Transverse colon (tissue), 4 donors: ENCODE results near the gene UBA52. TPM values are rescaled to one million over a fixed set of nuclear protein-coding genes. Genes with fewer than 3 reads are reported as not detected.

Experiments
- DNase-seq: peaks from one replicate; pipeline ENCODE4 v3.0.0-alpha.2; 2019
- H3K27ac ChIP-seq, 4 donors: fragments of 200-600 bp; sonication (generic); 2 replicates each; pipeline ENCODE4 v1.5.1; 2016 to 2018; ENCODE audit warnings: inconsistent platforms in 4 of 4
- H3K27me3 ChIP-seq: fragments of 200-600 bp; sonication (generic); 2 replicates; pipeline ENCODE4 v1.5.1; 2017; ENCODE audit warnings: inconsistent platforms
- H3K36me3 ChIP-seq, 4 donors: fragments of 200-600 bp; sonication (generic); 2 replicates each; pipeline ENCODE4 v1.5.1; 2017 to 2019; ENCODE audit warnings: inconsistent platforms in 4 of 4
- H3K4me1 ChIP-seq, 4 donors: fragments of 200-600 bp; sonication (generic); 2 replicates each; pipeline ENCODE4 v1.5.1; 2017 to 2020; ENCODE audit warnings: inconsistent platforms in 4 of 4
- H3K4me3 ChIP-seq, 4 donors: fragments of 200-600 bp; sonication (generic); 1 replicate in 1 of 4; 2 replicates in 3 of 4; pipeline versions ENCODE4 v1.5.1 to v1.6.1; 2017 to 2019; ENCODE audit warnings: inconsistent platforms in 4 of 4
- H3K9me3 ChIP-seq, 2 donors: fragments of 200-600 bp; sonication (generic); 2 replicates each; pipeline ENCODE4 v1.5.1; 2017 to 2019; ENCODE audit warnings: inconsistent platforms in 2 of 2
- EP300 ChIP-seq: sonication (generic); formaldehyde crosslinking; IDR thresholded peaks from one replicate; pipeline ENCODE4 v1.6.1; 2017; ENCODE audit warnings: antibody characterized with exemption, low read depth
- POLR2A ChIP-seq: fragments of 450-650 bp; IDR thresholded peaks from one replicate; pipeline ENCODE4 v1.6.1; 2016; ENCODE audit warnings: antibody characterized with exemption, mild to moderate bottlenecking, moderate library complexity
- POLR2AphosphoS5 ChIP-seq, 3 donors: sonication (generic); formaldehyde crosslinking; IDR thresholded peaks; one replicate each; pipeline ENCODE4 v1.6.1; 2016; ENCODE audit warnings: antibody characterized with exemption in 3 of 3
- WGBS, 2 donors: methylation state at CpG; one replicate each; pipeline ENCODE4 v1.1.5; 2018; ENCODE audit warnings: low coverage in 1 of 2; 5-methylcytosine and 5-hydroxymethylcytosine counted together
- in situ Hi-C, 4 donors: fragments of 200-750 bp; cut with MboI; loops; one replicate each; pipeline versions ENCODE4 v1.15.0 to v1.15.1; 2017; ENCODE audit warnings: low sequenced_read_pairs in 3 of 4, low pct_ligation_motif_present in 1 of 4, low pct_unique_long_range_greater_than_20kb in 1 of 4
- intact Hi-C: fragments of 100-400 bp; cut with DNase I; formaldehyde crosslinking; loops from one replicate; pipeline ENCODE4 v1.15.1; 2023; ENCODE audit warnings: low total_unique reads
- total RNA-seq, 4 donors: library from RNA; depleted of rRNA; stranded (reverse); fragments of >200 nt; gene quantifications; one replicate each; pipeline ENCODE4 v1.1.0, GENCODE V29; 2016
- TF ChIP-seq, protein P1 (sequence below), 5 experiments: fragments of 200-600 bp in 3 of 5; fragments of 450-650 bp in 2 of 5; sonication (generic) in 3 of 5; IDR thresholded peaks; 1 replicate in 2 of 5; 2 replicates in 3 of 5; pipeline ENCODE4 v1.5.1; 2016 to 2017; ENCODE audit warnings: antibody characterized with exemption in 5 of 5, inconsistent platforms in 3 of 5, mild to moderate bottlenecking in 2 of 5, moderate library complexity in 1 of 5

The UBA52 gene
- total RNA-seq, 4 donors from 2014 or later = 421 to 735 (median 566) TPM

DNA sequence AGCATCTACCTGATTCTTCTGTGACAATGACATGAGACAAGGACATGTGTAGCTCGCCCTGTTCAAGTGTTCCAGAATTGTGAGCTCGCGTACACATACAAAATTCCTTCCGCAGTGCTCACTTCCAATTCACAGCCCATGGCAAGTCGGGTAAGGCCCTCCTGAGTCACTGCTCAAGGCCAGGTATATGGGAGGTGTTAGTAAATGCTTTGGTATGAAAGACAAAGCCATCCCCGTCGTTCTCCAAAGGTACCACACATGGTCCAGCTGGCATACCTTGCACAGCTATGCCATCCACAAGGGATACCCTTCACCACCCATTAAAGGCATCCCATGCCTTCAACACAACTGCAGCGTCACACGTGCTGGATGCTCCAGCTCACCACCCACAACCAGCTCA is 45.3 kb upstream of the UBA52 start:
- intact Hi-C loops (no loop called here), in situ Hi-C loops (no loop called here)
- no peak overlapping the region for H3K4me3 ChIP-seq

DNA sequence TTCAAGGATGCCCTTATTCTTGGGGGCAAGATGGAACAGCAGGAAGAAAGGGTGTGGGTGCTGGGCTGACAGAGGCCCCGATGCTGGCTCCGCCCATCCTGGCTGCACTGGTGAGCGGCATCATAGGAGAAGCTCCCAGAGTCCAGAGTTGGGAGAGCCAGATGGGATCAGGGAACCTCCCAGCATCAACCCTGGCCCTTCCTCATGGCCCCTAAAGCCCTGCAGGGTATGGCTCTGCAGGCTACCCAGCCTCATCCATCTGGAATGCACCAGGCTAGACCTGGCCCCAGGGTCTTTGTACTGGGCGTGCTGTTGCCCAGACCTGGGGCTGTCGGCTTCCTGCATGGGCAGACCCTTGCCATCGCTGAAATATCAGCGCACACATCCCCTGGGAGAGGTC is 41.9 kb upstream of the UBA52 start:
- no peak overlapping the region for H3K27ac ChIP-seq
- H3K36me3 ChIP-seq = peaks cover 0 to 7% (median 3%) of the 10 kb centered on the region in 4 donors
- H3K4me1 ChIP-seq = no peaks in the 10 kb centered on the region
- in situ Hi-C loops = no loop called here
- intact Hi-C loops = no loop called here
- no peaks in the 10 kb centered on the region for H3K27me3 ChIP-seq
- no peak for DNase-seq
- 80% methylated on average over 7 of the region's 7 CpGs; no CpG with 5 or more reads in 1 of the 2 donors for WGBS, 2 donors
- TF ChIP-seq EP300 (no peak), POLR2AphosphoS5 (IDR thresholded peaks at IDR 0.05) (no peak), POLR2A (no peak)
- TF ChIP-seq, protein P1, sequence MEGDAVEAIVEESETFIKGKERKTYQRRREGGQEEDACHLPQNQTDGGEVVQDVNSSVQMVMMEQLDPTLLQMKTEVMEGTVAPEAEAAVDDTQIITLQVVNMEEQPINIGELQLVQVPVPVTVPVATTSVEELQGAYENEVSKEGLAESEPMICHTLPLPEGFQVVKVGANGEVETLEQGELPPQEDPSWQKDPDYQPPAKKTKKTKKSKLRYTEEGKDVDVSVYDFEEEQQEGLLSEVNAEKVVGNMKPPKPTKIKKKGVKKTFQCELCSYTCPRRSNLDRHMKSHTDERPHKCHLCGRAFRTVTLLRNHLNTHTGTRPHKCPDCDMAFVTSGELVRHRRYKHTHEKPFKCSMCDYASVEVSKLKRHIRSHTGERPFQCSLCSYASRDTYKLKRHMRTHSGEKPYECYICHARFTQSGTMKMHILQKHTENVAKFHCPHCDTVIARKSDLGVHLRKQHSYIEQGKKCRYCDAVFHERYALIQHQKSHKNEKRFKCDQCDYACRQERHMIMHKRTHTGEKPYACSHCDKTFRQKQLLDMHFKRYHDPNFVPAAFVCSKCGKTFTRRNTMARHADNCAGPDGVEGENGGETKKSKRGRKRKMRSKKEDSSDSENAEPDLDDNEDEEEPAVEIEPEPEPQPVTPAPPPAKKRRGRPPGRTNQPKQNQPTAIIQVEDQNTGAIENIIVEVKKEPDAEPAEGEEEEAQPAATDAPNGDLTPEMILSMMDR (IDR thresholded peaks at IDR 0.05) = no peak
- no peak overlapping the region for H3K4me3 ChIP-seq
- no peaks in the 10 kb centered on the region for H3K9me3 ChIP-seq

More for the DNA sequence above, 45.3 kb upstream of the UBA52 start:
- DNase-seq = no peak
- Histone ChIP-seq H3K27me3 (no peaks in the 10 kb centered on the region), H3K9me3 (no peaks in the 10 kb centered on the region), H3K36me3 (no peaks in the 10 kb centered on the region), H3K4me1 (peaks cover 0 to 6% (median 5%) of the 10 kb centered on the region in 4 donors), H3K27ac (no peak overlapping the region)
- TF ChIP-seq, protein P1 (IDR thresholded peaks at IDR 0.05) = no peak
- TF ChIP-seq POLR2A (no peak), EP300 (no peak), POLR2AphosphoS5 (IDR thresholded peaks at IDR 0.05) (no peak)
- WGBS, 2 donors = 90% methylated on average over 9 of the region's 9 CpGs; no CpG with 5 or more reads in 1 of the 2 donors

DNA sequence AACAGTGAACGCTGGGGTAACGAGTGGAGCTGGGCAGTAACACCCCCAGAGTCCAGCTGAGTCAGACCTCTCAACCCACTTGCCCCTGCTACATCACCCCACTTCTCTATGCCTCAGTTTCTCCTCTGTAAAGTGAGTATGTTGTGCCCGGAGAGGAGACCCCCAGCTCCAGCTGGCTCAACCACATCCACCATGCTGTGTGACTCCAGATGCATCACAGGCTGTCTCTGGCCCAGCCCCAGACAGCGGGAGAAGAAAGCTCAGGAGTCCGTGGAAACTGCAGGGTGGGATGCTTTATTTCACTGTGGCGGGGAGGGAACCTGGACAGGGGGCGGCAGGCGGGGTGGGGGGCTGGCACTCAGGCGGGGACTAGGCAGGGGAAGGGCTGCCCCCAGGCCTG is 40.2 kb upstream of the UBA52 start:
- intact Hi-C loops = no loop called here
- Histone ChIP-seq H3K9me3 (no peaks in the 10 kb centered on the region), H3K27ac (no peak overlapping the region), H3K36me3 (peaks cover 0 to 12% (median 3%) of the 10 kb centered on the region in 4 donors), H3K4me3 (no peak overlapping the region), H3K4me1 (no peaks in the 10 kb centered on the region), H3K27me3 (no peaks in the 10 kb centered on the region)
- DNase-seq = no peak
- TF ChIP-seq, protein P1 (IDR thresholded peaks at IDR 0.05) = no peak
- no peak for TF ChIP-seq POLR2AphosphoS5 (IDR thresholded peaks at IDR 0.05)
- no peak for TF ChIP-seq POLR2A
- no peak for TF ChIP-seq EP300
- WGBS, 2 donors = 93% methylated on average over 9 of the region's 9 CpGs; no CpG with 5 or more reads in 1 of the 2 donors
- in situ Hi-C loops = no loop called here

DNA sequence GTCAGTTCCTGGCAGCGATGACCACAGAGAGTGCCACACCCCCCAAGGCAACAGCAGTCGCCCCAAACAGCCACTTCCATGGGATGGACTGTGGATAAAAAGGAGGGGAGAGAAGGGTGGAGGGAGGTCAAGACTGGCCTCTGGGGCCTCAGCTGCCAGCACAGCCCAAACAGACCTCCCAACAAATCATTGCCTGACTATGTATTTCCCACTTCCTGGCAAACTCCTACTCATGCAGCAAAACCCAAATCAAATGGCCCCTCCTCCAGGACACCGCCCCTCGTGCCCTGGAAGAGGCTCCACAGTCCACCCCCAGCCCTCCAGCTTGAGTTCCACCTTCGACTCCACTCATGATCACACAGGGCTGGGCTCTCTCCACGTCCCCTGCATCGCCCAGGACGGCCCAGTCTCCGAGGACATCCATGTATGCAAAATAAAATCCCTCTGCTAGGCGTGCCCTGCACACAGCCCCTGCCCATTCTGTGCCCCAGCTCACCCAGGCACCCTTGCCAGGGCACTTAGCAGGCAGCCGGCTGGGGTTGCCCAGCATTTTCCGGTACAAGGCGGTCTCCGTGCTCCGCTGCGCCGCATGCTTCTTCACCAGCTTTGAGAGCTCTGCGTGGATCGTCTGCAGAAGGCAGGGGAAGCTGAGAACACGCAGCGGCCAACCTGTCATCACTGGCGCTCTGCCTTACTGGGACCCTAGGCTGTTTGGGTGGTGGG is 39.3 kb upstream of the UBA52 start:
- in situ Hi-C loops = no loop called here
- Histone ChIP-seq H3K9me3 (no peaks in the 10 kb centered on the region), H3K27ac (no peak overlapping the region), H3K4me3 (no peak overlapping the region), H3K4me1 (no peaks in the 10 kb centered on the region), H3K36me3 (peaks cover 0 to 12% (median 3%) of the 10 kb centered on the region in 4 donors), H3K27me3 (no peaks in the 10 kb centered on the region)
- TF ChIP-seq POLR2A (no peak), EP300 (no peak), POLR2AphosphoS5 (IDR thresholded peaks at IDR 0.05) (no peak)
- TF ChIP-seq, protein P1 (IDR thresholded peaks at IDR 0.05) = no peak
- intact Hi-C loops = no loop called here
- DNase-seq = no peak
- 93% methylated on average over 22 of the region's 22 CpGs; no CpG with 5 or more reads in 1 of the 2 donors for WGBS, 2 donors
